HCT116 (cell line): Measurements from ENCODE around the gene GPHA2. TPM values are rescaled to one million over a fixed set of nuclear protein-coding genes. Genes with fewer than 3 reads are reported as not detected.

Experiments used
- ATAC-seq: fragments of 200-7000 bp; cut with Tn5 transposase; 2 replicates; pipeline ENCODE4 v1.9.1; 2020; ENCODE audit warnings: mild to moderate bottlenecking, moderate library complexity
- BruUV-seq: library from RNA; stranded (reverse); fragments of 400-500 nt; replicated peaks from 2 replicates; lab custom pipeline; 2021; lab: Mats Ljungman, UMichigan
- CTCF ChIA-PET: fragments of 300-600 bp; sonication (Branson Sonifier 250); formaldehyde crosslinking; loops from one replicate; lab custom pipeline; 2021; ENCODE audit warnings: antibody characterized with exemption; lab: Charles Lee
- POLR2A ChIA-PET: fragments of 300-600, 350-600 bp; sonication (Branson Sonifier 250); formaldehyde crosslinking; loops from one replicate; lab custom pipeline; 2021; ENCODE audit warnings: antibody characterized with exemption; lab: Charles Lee
- RAD21 ChIA-PET, 2 experiments: fragments of 300-600 bp; sonication (Branson Sonifier 250); formaldehyde crosslinking; loops; one replicate each; lab custom pipeline; 2023; ENCODE audit warnings: low total read pairs in 2 of 2; ENCODE audit not compliant: uncharacterized antibody in 2 of 2, unreplicated experiment in 2 of 2, low non-redundant PET in 1 of 2; lab: Charles Lee
- DNase-seq: peaks from one replicate; pipeline ENCODE4 v3.0.0-alpha.2; 2010; ENCODE audit warnings: low read depth, low spot score
- H2AFZ ChIP-seq: fragments of 200-600 bp; shearing (Covaris generic), sonication (generic); 2 replicates; pipeline ENCODE4 v1.6.1; 2017; ENCODE audit warnings: low read depth, mixed run types, mixed read lengths, antibody characterized with exemption, low read length; ENCODE audit not compliant: poor library complexity, severe bottlenecking
- H3K27ac ChIP-seq: 2 replicates; pipeline ENCODE4 v1.5.1; 2012; ENCODE audit warnings: low read depth, low read length
- H3K27me3 ChIP-seq: fragments of 200-600 bp; sonication (generic); 2 replicates; pipeline ENCODE4 v1.6.1; 2016; ENCODE audit warnings: mixed run types, low read length, mixed read lengths; ENCODE audit not compliant: insufficient read depth
- H3K36me3 ChIP-seq, 2 experiments: fragments of 200-500 bp in 1 of 2; fragments of 200-600 bp in 1 of 2; sonication (Bioruptor generic) in 1 of 2; sonication (generic) in 1 of 2; 2 replicates each; pipeline versions ENCODE4 v1.5.1 to v1.6.1; 2014 to 2016; ENCODE audit warnings: low read length in 2 of 2, inconsistent platforms in 1 of 2, mixed read lengths in 1 of 2, mixed run types in 1 of 2; ENCODE audit not compliant: insufficient read depth in 2 of 2, control insufficient read depth in 1 of 2
- H3K4me1 ChIP-seq, 2 experiments: fragments of 200-600 bp in 1 of 2; sonication (generic) in 1 of 2; 2 replicates each; pipeline versions ENCODE4 v1.5.1 to v1.6.1; 2012 to 2017; ENCODE audit warnings: low read length in 2 of 2, inconsistent platforms in 1 of 2, mild to moderate bottlenecking in 1 of 2, mixed read lengths in 1 of 2, mixed run types in 1 of 2, moderate library complexity in 1 of 2; ENCODE audit not compliant: insufficient read depth in 2 of 2, control insufficient read depth in 1 of 2
- H3K4me2 ChIP-seq: fragments of 200-600 bp; sonication (generic); 2 replicates; pipeline ENCODE4 v1.6.1; 2017; ENCODE audit warnings: mixed run types, low read length, mixed read lengths
- H3K4me3 ChIP-seq, 2 experiments: fragments of 200-600 bp in 1 of 2; sonication (generic) in 1 of 2; replicated peaks in 1 of 2; 2 replicates each; pipeline ENCODE4 v1.5.1; 2011 to 2016; ENCODE audit warnings: low read length in 2 of 2, control low read depth in 1 of 2, low read depth in 1 of 2, mild to moderate bottlenecking in 1 of 2, mixed read lengths in 1 of 2, mixed run types in 1 of 2
- H3K79me2 ChIP-seq: fragments of 200-600 bp; sonication (generic); 2 replicates; pipeline ENCODE4 v1.6.1; 2017; ENCODE audit warnings: mild to moderate bottlenecking, mixed run types, low read length, moderate library complexity, mixed read lengths; ENCODE audit not compliant: insufficient read depth
- H3K9ac ChIP-seq: fragments of 200-600 bp; sonication (generic); 2 replicates; pipeline ENCODE4 v1.6.1; 2016; ENCODE audit warnings: low read length, mixed read lengths
- H3K9me2 ChIP-seq: fragments of 200-600 bp; sonication (generic), shearing (Covaris generic); 2 replicates; pipeline ENCODE4 v1.6.1; 2017; ENCODE audit warnings: mixed run types, mild to moderate bottlenecking, moderate library complexity; ENCODE audit not compliant: insufficient read depth
- H3K9me3 ChIP-seq, 2 experiments: fragments of 200-500 bp in 1 of 2; fragments of 200-600 bp in 1 of 2; sonication (Bioruptor generic) in 1 of 2; sonication (generic) in 1 of 2; 2 replicates each; pipeline ENCODE4 v1.6.1; 2014 to 2017; ENCODE audit warnings: low read length in 2 of 2, mixed read lengths in 2 of 2, inconsistent platforms in 1 of 2, low read depth in 1 of 2, mild to moderate bottlenecking in 1 of 2, mixed run types in 1 of 2, moderate library complexity in 1 of 2; ENCODE audit not compliant: control insufficient read depth in 1 of 2, insufficient read depth in 1 of 2
- H4K20me1 ChIP-seq: fragments of 200-600 bp; sonication (generic), shearing (Covaris generic); 2 replicates; pipeline ENCODE4 v1.6.1; 2017; ENCODE audit warnings: mixed run types, mild to moderate bottlenecking, moderate library complexity; ENCODE audit not compliant: insufficient read depth
- CBX3 ChIP-seq: IDR thresholded peaks from 2 replicates; pipeline ENCODE4 v1.6.1; 2012; ENCODE audit warnings: low read depth
- EGR1 ChIP-seq: IDR thresholded peaks from 2 replicates; pipeline ENCODE4 v1.6.1; 2012; ENCODE audit warnings: low read depth
- ELF1 ChIP-seq: IDR thresholded peaks from 2 replicates; pipeline ENCODE4 v1.6.1; 2012; ENCODE audit warnings: low read depth, borderline replicate concordance
- EZH2 ChIP-seq: fragments of 200-600 bp; sonication (generic); IDR thresholded peaks from 2 replicates; pipeline ENCODE4 v1.6.1; 2017; ENCODE audit warnings: antibody characterized with exemption, mixed run types
- EZH2phosphoT487 ChIP-seq: fragments of 200-600 bp; IDR thresholded peaks from 2 replicates; pipeline ENCODE4 v1.6.1; 2018; ENCODE audit warnings: antibody characterized with exemption, borderline replicate concordance
- FOSL1 ChIP-seq: IDR thresholded peaks from 2 replicates; pipeline ENCODE4 v1.6.1; 2012; ENCODE audit warnings: low read depth
- JUND ChIP-seq: IDR thresholded peaks from 2 replicates; pipeline ENCODE4 v1.6.1; 2012
- POLR2A ChIP-seq: IDR thresholded peaks from 2 replicates; pipeline ENCODE4 v1.7.0; 2011; ENCODE audit warnings: borderline replicate concordance; ENCODE audit not compliant: insufficient read depth, insufficient read length; ENCODE audit errors: extremely low read depth
- POLR2AphosphoS5 ChIP-seq: IDR thresholded peaks from 2 replicates; pipeline ENCODE4 v1.6.1; 2011; ENCODE audit warnings: mild to moderate bottlenecking, low read depth, low read length, moderate library complexity
- SIN3A ChIP-seq: IDR thresholded peaks from 2 replicates; pipeline ENCODE4 v1.6.1; 2012; ENCODE audit warnings: low read depth
- SP1 ChIP-seq: IDR thresholded peaks from 2 replicates; pipeline ENCODE4 v1.6.1; 2012; ENCODE audit warnings: low read depth
- SRF ChIP-seq: IDR thresholded peaks from 2 replicates; pipeline ENCODE4 v1.6.1; 2012; ENCODE audit warnings: low read depth
- TCF7L2 ChIP-seq: IDR thresholded peaks from 2 replicates; pipeline ENCODE4 v1.7.0; 2011; ENCODE audit warnings: borderline replicate concordance, inconsistent platforms; ENCODE audit not compliant: insufficient read depth, insufficient read length; ENCODE audit errors: extremely low read depth
- YY1 ChIP-seq: IDR thresholded peaks from 2 replicates; pipeline ENCODE4 v1.6.1; 2011; ENCODE audit warnings: low read length, low read depth, moderate library complexity, mild to moderate bottlenecking; ENCODE audit not compliant: insufficient replicate concordance; ENCODE audit errors: extremely low read depth
- ZNF274 ChIP-seq: fragments of 200-500 bp; sonication (Bioruptor generic); IDR thresholded peaks from 2 replicates; pipeline ENCODE4 v1.6.1; 2014; ENCODE audit warnings: mild to moderate bottlenecking, low read depth, low read length, inconsistent platforms
- intact Hi-C: fragments of 100-400 bp; cut with micrococcal nuclease; formaldehyde crosslinking; loops from 2 replicates; pipeline ENCODE4 v1.10.0; 2022
- total RNA-seq: library from RNA; stranded (reverse); gene quantifications from one replicate; pipeline ENCODE4 v1.2.1, GENCODE V29; 2021; ENCODE audit not compliant: unreplicated experiment
- TF ChIP-seq, protein P1 (sequence below): IDR thresholded peaks from 2 replicates; pipeline ENCODE4 v1.6.1; 2012
- TF ChIP-seq, protein P2 (sequence below): IDR thresholded peaks from 2 replicates; pipeline ENCODE4 v1.6.1; 2012
- TF ChIP-seq, protein P3 (sequence below): IDR thresholded peaks from 2 replicates; pipeline ENCODE4 v1.6.1; 2012; ENCODE audit warnings: low read depth
- TF ChIP-seq, protein P4 (sequence below), 3 experiments: fragments of 200-600 bp in 1 of 3; sonication (generic) in 1 of 3; IDR thresholded peaks in 2 of 3; conservative IDR thresholded peaks in 1 of 3; 2 replicates each; pipeline ENCODE4 v1.5.1; 2012 to 2017; ENCODE audit warnings: low read depth in 2 of 3, low read length in 2 of 3, antibody characterized with exemption in 1 of 3, borderline replicate concordance in 1 of 3, control low read depth in 1 of 3, mild to moderate bottlenecking in 1 of 3, mixed read lengths in 1 of 3, mixed run types in 1 of 3, moderate library complexity in 1 of 3; ENCODE audit not compliant: insufficient read depth in 1 of 3
- TF ChIP-seq, protein P5 (sequence below): IDR thresholded peaks from 2 replicates; pipeline ENCODE4 v1.6.1; 2011; ENCODE audit warnings: mild to moderate bottlenecking, low read length, moderate library complexity; ENCODE audit not compliant: insufficient replicate concordance; ENCODE audit errors: extremely low read depth

GPHA2 gene
- total RNA-seq, 1 experiment from 2014 or later = not detected

DNA sequence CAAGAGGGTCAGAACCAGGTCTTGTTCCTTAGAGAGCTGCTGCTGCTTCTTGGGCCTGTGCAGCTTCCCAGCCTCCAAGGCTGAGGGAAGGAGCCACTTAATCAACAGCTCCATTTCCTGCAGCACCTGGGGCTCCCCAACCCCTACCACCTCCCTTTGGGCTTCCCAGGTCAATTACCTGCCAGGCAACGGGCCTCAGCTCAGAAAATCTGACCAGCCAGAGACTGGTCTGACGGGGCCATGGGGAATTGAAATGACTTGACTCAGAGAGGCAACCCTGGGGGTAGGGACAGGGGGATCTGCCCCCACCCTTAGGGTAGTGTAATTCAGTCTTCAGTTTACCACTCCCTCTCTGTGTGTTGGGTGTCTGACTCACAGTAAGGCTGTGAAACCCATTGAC lies 41.0 kb upstream of the GPHA2 start:
- POLR2A ChIA-PET = no interaction called here
- Histone ChIP-seq H3K4me2 (no peak overlapping the region), H3K4me3 (no peak overlapping the region), H3K27ac (no peak overlapping the region), H2AFZ (no peak overlapping the region), H4K20me1 (no peaks in the 10 kb centered on the region), H3K9ac (no peak overlapping the region), H3K9me3 (no peaks in the 10 kb centered on the region), H3K79me2 (no peaks in the 10 kb centered on the region), H3K36me3 (no peaks in the 10 kb centered on the region), H3K27me3 (no peaks in the 10 kb centered on the region), H3K4me1 (no peaks in the 10 kb centered on the region), H3K9me2 (no peaks in the 10 kb centered on the region)
- TF ChIP-seq, protein P1, sequence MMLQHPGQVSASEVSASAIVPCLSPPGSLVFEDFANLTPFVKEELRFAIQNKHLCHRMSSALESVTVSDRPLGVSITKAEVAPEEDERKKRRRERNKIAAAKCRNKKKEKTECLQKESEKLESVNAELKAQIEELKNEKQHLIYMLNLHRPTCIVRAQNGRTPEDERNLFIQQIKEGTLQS = no peak
- no peak for TF ChIP-seq CBX3
- no peak for TF ChIP-seq EGR1
- no peak for TF ChIP-seq ELF1
- no peak for TF ChIP-seq SRF
- no peak for TF ChIP-seq ZNF274
- TF ChIP-seq TCF7L2 = no peak
- no peak for TF ChIP-seq SIN3A
- TF ChIP-seq, protein P2, sequence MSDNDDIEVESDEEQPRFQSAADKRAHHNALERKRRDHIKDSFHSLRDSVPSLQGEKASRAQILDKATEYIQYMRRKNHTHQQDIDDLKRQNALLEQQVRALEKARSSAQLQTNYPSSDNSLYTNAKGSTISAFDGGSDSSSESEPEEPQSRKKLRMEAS = no peak
- TF ChIP-seq, protein P3, sequence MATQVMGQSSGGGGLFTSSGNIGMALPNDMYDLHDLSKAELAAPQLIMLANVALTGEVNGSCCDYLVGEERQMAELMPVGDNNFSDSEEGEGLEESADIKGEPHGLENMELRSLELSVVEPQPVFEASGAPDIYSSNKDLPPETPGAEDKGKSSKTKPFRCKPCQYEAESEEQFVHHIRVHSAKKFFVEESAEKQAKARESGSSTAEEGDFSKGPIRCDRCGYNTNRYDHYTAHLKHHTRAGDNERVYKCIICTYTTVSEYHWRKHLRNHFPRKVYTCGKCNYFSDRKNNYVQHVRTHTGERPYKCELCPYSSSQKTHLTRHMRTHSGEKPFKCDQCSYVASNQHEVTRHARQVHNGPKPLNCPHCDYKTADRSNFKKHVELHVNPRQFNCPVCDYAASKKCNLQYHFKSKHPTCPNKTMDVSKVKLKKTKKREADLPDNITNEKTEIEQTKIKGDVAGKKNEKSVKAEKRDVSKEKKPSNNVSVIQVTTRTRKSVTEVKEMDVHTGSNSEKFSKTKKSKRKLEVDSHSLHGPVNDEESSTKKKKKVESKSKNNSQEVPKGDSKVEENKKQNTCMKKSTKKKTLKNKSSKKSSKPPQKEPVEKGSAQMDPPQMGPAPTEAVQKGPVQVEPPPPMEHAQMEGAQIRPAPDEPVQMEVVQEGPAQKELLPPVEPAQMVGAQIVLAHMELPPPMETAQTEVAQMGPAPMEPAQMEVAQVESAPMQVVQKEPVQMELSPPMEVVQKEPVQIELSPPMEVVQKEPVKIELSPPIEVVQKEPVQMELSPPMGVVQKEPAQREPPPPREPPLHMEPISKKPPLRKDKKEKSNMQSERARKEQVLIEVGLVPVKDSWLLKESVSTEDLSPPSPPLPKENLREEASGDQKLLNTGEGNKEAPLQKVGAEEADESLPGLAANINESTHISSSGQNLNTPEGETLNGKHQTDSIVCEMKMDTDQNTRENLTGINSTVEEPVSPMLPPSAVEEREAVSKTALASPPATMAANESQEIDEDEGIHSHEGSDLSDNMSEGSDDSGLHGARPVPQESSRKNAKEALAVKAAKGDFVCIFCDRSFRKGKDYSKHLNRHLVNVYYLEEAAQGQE = no peak
- TF ChIP-seq YY1 = no peak
- TF ChIP-seq, protein P4, sequence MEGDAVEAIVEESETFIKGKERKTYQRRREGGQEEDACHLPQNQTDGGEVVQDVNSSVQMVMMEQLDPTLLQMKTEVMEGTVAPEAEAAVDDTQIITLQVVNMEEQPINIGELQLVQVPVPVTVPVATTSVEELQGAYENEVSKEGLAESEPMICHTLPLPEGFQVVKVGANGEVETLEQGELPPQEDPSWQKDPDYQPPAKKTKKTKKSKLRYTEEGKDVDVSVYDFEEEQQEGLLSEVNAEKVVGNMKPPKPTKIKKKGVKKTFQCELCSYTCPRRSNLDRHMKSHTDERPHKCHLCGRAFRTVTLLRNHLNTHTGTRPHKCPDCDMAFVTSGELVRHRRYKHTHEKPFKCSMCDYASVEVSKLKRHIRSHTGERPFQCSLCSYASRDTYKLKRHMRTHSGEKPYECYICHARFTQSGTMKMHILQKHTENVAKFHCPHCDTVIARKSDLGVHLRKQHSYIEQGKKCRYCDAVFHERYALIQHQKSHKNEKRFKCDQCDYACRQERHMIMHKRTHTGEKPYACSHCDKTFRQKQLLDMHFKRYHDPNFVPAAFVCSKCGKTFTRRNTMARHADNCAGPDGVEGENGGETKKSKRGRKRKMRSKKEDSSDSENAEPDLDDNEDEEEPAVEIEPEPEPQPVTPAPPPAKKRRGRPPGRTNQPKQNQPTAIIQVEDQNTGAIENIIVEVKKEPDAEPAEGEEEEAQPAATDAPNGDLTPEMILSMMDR (IDR thresholded peaks at IDR 0.05 in 2 of 3, conservative IDR thresholded peaks at IDR 0.05 in 1 of 3; ENCODE audit: borderline replicate concordance in 1 of 3, insufficient read depth in 1 of 3, low read depth in 2 of 3, low read length in 2 of 3) = no peak
- TF ChIP-seq JUND = no peak
- TF ChIP-seq, protein P5, sequence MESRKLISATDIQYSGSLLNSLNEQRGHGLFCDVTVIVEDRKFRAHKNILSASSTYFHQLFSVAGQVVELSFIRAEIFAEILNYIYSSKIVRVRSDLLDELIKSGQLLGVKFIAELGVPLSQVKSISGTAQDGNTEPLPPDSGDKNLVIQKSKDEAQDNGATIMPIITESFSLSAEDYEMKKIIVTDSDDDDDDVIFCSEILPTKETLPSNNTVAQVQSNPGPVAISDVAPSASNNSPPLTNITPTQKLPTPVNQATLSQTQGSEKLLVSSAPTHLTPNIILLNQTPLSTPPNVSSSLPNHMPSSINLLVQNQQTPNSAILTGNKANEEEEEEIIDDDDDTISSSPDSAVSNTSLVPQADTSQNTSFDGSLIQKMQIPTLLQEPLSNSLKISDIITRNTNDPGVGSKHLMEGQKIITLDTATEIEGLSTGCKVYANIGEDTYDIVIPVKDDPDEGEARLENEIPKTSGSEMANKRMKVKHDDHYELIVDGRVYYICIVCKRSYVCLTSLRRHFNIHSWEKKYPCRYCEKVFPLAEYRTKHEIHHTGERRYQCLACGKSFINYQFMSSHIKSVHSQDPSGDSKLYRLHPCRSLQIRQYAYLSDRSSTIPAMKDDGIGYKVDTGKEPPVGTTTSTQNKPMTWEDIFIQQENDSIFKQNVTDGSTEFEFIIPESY = no peak
- TF ChIP-seq SP1 = no peak
- TF ChIP-seq POLR2AphosphoS5 = no peak
- TF ChIP-seq EZH2 = no peak
- TF ChIP-seq FOSL1 = no peak
- TF ChIP-seq EZH2phosphoT487 = no peak
- no peak for TF ChIP-seq POLR2A
- ATAC-seq = no peak
- CTCF ChIA-PET = no interaction called here
- RAD21 ChIA-PET = no interaction called here
- BruUV-seq = no TSS peak
- DNase-seq = no peak
- intact Hi-C loops = no loop called here
